Keratinocyte (primary cell): ENCODE results near the gene USP47. TPM values are rescaled to one million over a fixed set of nuclear protein-coding genes. Genes with fewer than 3 reads are reported as not detected.
A peak's percentile ranks its signal among the peaks of the same experiment; 100 is the strongest.

Experiments
- DNase-seq: peaks from one replicate; pipeline ENCODE4 v3.0.0-alpha.2; 2011; ENCODE audit warnings: low read depth, missing footprints, low spot score
- FAIRE-seq: peaks from 2 replicates; lab custom pipeline; 2011; peaks lifted over from hg19 to GRCh38; lab: Jason Lieb, UNC
- H2AFZ ChIP-seq: 2 replicates; pipeline ENCODE4 v1.6.0; 2012; ENCODE audit warnings: low read length, control low read depth, inconsistent platforms; ENCODE audit not compliant: control insufficient read depth
- H3K27ac ChIP-seq: 2 replicates; pipeline ENCODE4 v1.5.1; 2011; ENCODE audit warnings: low read length; ENCODE audit not compliant: control insufficient read depth, insufficient read depth
- H3K27me3 ChIP-seq: 3 replicates; pipeline ENCODE4 v1.6.0; 2011; ENCODE audit warnings: low read length; ENCODE audit not compliant: control insufficient read depth, insufficient read depth; ENCODE audit errors: extremely low read depth
- H3K36me3 ChIP-seq, 2 experiments: 2 replicates in 1 of 2; 3 replicates in 1 of 2; pipeline ENCODE4 v1.5.1; 2011; ENCODE audit warnings: low read length in 2 of 2, mild to moderate bottlenecking in 1 of 2; ENCODE audit not compliant: control insufficient read depth in 2 of 2, insufficient read depth in 2 of 2; ENCODE audit errors: extremely low read depth in 1 of 2
- H3K4me1 ChIP-seq: 3 replicates; pipeline ENCODE4 v1.5.1; 2011; ENCODE audit warnings: low read length; ENCODE audit not compliant: control insufficient read depth, insufficient read depth; ENCODE audit errors: extremely low read depth
- H3K4me2 ChIP-seq: 3 replicates; pipeline ENCODE4 v1.6.0; 2011; ENCODE audit warnings: low read depth, low read length; ENCODE audit not compliant: control insufficient read depth, insufficient read depth; ENCODE audit errors: extremely low read depth
- H3K4me3 ChIP-seq, 3 experiments: fragments of 200-600 bp in 1 of 3; sonication (generic) in 1 of 3; 2 replicates in 2 of 3; 3 replicates in 1 of 3; pipeline ENCODE4 v1.5.1; 2011 to 2016; ENCODE audit warnings: low read length in 3 of 3, mild to moderate bottlenecking in 3 of 3, control low read depth in 2 of 3, inconsistent platforms in 1 of 3, low read depth in 1 of 3, mixed read lengths in 1 of 3, mixed run types in 1 of 3, moderate library complexity in 1 of 3; ENCODE audit not compliant: control insufficient read depth in 2 of 3, insufficient read depth in 2 of 3; ENCODE audit errors: extremely low read depth in 1 of 3
- H3K79me2 ChIP-seq: 2 replicates; pipeline ENCODE4 v1.6.0; 2012; ENCODE audit warnings: low read length; ENCODE audit not compliant: control insufficient read depth, insufficient read depth
- H3K9ac ChIP-seq: 3 replicates; pipeline ENCODE4 v1.6.0; 2011; ENCODE audit warnings: low read length; ENCODE audit not compliant: control insufficient read depth, insufficient read depth; ENCODE audit errors: extremely low read depth
- H3K9me1 ChIP-seq: 3 replicates; pipeline ENCODE4 v1.6.0; 2011; ENCODE audit warnings: low read length; ENCODE audit not compliant: control insufficient read depth, insufficient read depth; ENCODE audit errors: extremely low read depth
- H3K9me3 ChIP-seq: 2 replicates; pipeline ENCODE4 v1.5.1; 2012; ENCODE audit warnings: low read depth, low read length; ENCODE audit not compliant: control insufficient read depth
- H4K20me1 ChIP-seq: 3 replicates; pipeline ENCODE4 v1.6.0; 2011; ENCODE audit warnings: low read length; ENCODE audit not compliant: control insufficient read depth, insufficient read depth; ENCODE audit errors: extremely low read depth
- EZH2 ChIP-seq: IDR thresholded peaks from one replicate; pipeline ENCODE4 v1.6.1; 2012; ENCODE audit warnings: inconsistent platforms, mild to moderate bottlenecking, low read length, moderate library complexity
- dilution Hi-C: fragments of 300-500 bp; cut with MboI; formaldehyde crosslinking; loops from one replicate; pipeline ENCODE4 v1.7.0; 2020; ENCODE audit warnings: low sequenced_read_pairs; ENCODE audit not compliant: extremely low pct_ligation_motif_present
- polyA plus RNA-seq, 5 experiments: library from polyadenylated mRNA; depleted of rRNA in 3 of 5; stranded (reverse) in 3 of 5; stranded (forward) in 1 of 5; unstranded in 1 of 5; fragments of >200 nt; gene quantifications; 1 replicate in 1 of 5; 2 replicates in 3 of 5; 3 replicates in 1 of 5; pipeline versions ENCODE4 v1.2.1 to v1.2.3, GENCODE V29; 2011 to 2012; ENCODE audit warnings: missing spikeins in 2 of 5, low read depth in 1 of 5, low replicate concordance in 1 of 5
- TF ChIP-seq, protein P1 (sequence below), 3 experiments: IDR thresholded peaks in 1 of 3; conservative IDR thresholded peaks in 1 of 3; optimal IDR thresholded peaks in 1 of 3; 2 replicates in 2 of 3; 3 replicates in 1 of 3; pipeline versions ENCODE3 to v1.5.1; 2011; ENCODE audit warnings: low read length in 3 of 3, mild to moderate bottlenecking in 3 of 3, moderate library complexity in 2 of 3, control low read depth in 1 of 3, inconsistent platforms in 1 of 3; ENCODE audit not compliant: insufficient read depth in 2 of 3; ENCODE audit errors: extremely low read depth in 1 of 3

Gene USP47
- polyA plus RNA-seq, 1 donor (not counting 4 experiments of a cell fraction or from before 2014, with no cell fraction given), result 22.4 TPM

DNA sequence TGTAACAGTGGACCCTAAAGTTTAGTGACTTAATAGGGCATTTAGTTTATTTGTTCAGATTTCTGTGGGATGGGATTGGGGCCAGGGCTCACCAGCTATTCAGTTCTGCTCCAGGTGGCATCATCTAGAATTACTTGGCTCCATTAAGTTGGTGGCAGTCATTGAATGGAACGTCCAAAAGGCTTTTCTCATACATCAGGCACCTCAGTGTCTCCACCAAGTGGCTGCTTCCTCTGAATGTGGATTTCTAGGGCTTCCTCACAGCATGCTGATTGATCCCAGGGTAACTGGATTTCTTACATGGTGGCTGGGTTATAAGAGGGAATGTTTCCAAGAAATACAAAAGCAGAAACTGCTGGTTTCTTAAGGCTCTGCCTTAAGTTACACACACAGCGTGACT, 34.7 kb downstream of the USP47 start:
- FAIRE-seq (no peak), DNase-seq (no peak)
- Histone ChIP-seq H3K79me2 (peaks cover 33% of the 10 kb centered on the region), H3K4me1 (peaks cover 7% of the 10 kb centered on the region), H3K9me1 (peaks cover 3% of the 10 kb centered on the region), H3K9ac (no peak overlapping the region), H3K36me3 (no peaks in the 10 kb centered on the region), H3K27ac (no peak overlapping the region), H4K20me1 (peaks cover 4% of the 10 kb centered on the region), H3K9me3 (no peaks in the 10 kb centered on the region), H3K4me3 (no peak overlapping the region), H2AFZ (no peak overlapping the region), H3K4me2 (no peak overlapping the region), H3K27me3 (no peaks in the 10 kb centered on the region)
- TF ChIP-seq EZH2, result no peak
- TF ChIP-seq, protein P1, sequence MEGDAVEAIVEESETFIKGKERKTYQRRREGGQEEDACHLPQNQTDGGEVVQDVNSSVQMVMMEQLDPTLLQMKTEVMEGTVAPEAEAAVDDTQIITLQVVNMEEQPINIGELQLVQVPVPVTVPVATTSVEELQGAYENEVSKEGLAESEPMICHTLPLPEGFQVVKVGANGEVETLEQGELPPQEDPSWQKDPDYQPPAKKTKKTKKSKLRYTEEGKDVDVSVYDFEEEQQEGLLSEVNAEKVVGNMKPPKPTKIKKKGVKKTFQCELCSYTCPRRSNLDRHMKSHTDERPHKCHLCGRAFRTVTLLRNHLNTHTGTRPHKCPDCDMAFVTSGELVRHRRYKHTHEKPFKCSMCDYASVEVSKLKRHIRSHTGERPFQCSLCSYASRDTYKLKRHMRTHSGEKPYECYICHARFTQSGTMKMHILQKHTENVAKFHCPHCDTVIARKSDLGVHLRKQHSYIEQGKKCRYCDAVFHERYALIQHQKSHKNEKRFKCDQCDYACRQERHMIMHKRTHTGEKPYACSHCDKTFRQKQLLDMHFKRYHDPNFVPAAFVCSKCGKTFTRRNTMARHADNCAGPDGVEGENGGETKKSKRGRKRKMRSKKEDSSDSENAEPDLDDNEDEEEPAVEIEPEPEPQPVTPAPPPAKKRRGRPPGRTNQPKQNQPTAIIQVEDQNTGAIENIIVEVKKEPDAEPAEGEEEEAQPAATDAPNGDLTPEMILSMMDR (optimal IDR thresholded peaks at IDR 0.05 in 1 of 3, IDR thresholded peaks at IDR 0.05 in 1 of 3, conservative IDR thresholded peaks at IDR 0.05 in 1 of 3; ENCODE audit: extremely low read depth in 1 of 3, insufficient read depth in 2 of 3, low read length in 3 of 3), result peak; percentile 21 to 51 (median 39)
- dilution Hi-C loops, result no loop called here

DNA sequence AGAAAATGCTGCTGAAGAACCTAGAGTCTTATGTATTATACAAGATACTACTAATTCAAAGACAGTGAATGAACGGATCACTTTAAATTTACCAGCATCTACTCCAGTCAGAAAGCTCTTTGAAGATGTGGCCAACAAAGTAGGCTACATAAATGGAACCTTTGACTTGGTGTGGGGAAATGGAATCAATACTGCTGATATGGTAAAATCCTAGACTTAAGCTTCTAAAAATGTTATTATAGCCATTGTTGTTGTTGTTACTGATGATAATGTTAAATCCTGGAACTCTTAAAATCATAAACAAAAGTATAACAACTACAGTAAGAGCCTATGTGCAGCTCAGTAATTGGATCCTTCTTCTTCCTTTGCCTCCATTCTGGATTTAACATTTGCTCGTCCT, 38.4 kb downstream of the USP47 start:
- H3K9me1 ChIP-seq, result no peaks in the 10 kb centered on the region
- TF ChIP-seq EZH2, result no peak
- TF ChIP-seq, protein P1 (optimal IDR thresholded peaks at IDR 0.05 in 1 of 3, IDR thresholded peaks at IDR 0.05 in 1 of 3, conservative IDR thresholded peaks at IDR 0.05 in 1 of 3; ENCODE audit: extremely low read depth in 1 of 3, insufficient read depth in 2 of 3, low read length in 3 of 3), result no peak
- H3K4me2 ChIP-seq, result no peak overlapping the region
- peaks cover 2 to 6% of the 10 kb centered on the region in 2 experiments for H3K36me3 ChIP-seq
- H3K9ac ChIP-seq, result no peak overlapping the region
- peaks cover 19% of the 10 kb centered on the region for H3K79me2 ChIP-seq
- no peak for DNase-seq
- H3K4me1 ChIP-seq, result peaks cover 4% of the 10 kb centered on the region
- dilution Hi-C loops, result no loop called here
- no peaks in the 10 kb centered on the region for H3K27me3 ChIP-seq
- no peak overlapping the region for H3K27ac ChIP-seq
- no peaks in the 10 kb centered on the region for H4K20me1 ChIP-seq
- H3K4me3 ChIP-seq, result no peak overlapping the region
- no peak for FAIRE-seq
- H2AFZ ChIP-seq, result no peak overlapping the region
- no peaks in the 10 kb centered on the region for H3K9me3 ChIP-seq
